Upper lobe of left lung (tissue), 4 donors: ENCODE results near the gene SOX5.

ENCODE experiments used
- CTCF ChIP-seq, 6 experiments: fragments of 450-650 bp in 4 of 6; fragments of 200-600 bp in 2 of 6; sonication (generic) in 2 of 6; IDR thresholded peaks; one replicate each; pipeline ENCODE4 v1.5.1; 2016 to 2019; ENCODE audit warnings: antibody characterized with exemption in 6 of 6
- POLR2A ChIP-seq, 4 donors: fragments of 450-650 bp; IDR thresholded peaks; one replicate each; pipeline ENCODE4 v1.5.1; 2016 to 2017; ENCODE audit warnings: antibody characterized with exemption in 4 of 4, mild to moderate bottlenecking in 2 of 4
- POLR2AphosphoS5 ChIP-seq, 2 donors: sonication (generic); formaldehyde crosslinking; IDR thresholded peaks; one replicate each; pipeline ENCODE4 v1.5.1; 2017; ENCODE audit warnings: antibody characterized with exemption in 2 of 2

DNA sequence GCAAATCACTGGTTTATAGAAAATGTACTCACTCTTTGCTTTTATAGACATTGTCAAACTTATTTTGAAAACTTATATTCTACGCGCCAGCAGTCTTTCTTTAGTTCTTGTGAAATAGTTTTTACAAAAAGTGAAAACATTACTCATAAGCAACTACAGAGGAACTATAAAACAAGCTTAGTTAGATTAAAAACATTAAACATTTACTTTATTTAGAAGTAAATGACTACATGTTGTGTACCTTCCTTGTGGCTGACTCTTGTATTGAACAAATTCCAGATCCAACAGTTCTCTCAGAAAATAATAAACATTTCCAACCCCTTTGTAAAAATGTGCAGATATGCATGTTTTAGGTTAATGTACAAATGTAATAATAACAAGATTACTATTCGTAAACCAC is 198.5 kb downstream of the SOX5 start:
- TF ChIP-seq CTCF (IDR thresholded peaks at IDR 0.05) (no peak), POLR2A (IDR thresholded peaks at IDR 0.05) (no peak), POLR2AphosphoS5 (IDR thresholded peaks at IDR 0.05) (no peak)
